A673 (cell line): ENCODE results near the gene DNAJC27. TPM values are rescaled to one million over a fixed set of nuclear protein-coding genes. Genes with fewer than 3 reads are reported as not detected.

Experiments
- BruUV-seq: library from RNA; stranded (reverse); fragments of 400-500 nt; replicated peaks from 2 replicates; lab custom pipeline; 2021; lab: Mats Ljungman, UMichigan
- CTCF ChIA-PET: fragments of 300-600 bp; sonication (Branson Sonifier 250); formaldehyde crosslinking; loops from one replicate; lab custom pipeline; 2022; ENCODE audit warnings: antibody characterized with exemption; lab: Charles Lee
- POLR2A ChIA-PET: fragments of 300-600 bp; sonication (Branson Sonifier 250); formaldehyde crosslinking; loops from one replicate; lab custom pipeline; 2022; ENCODE audit warnings: antibody characterized with exemption; ENCODE audit not compliant: low non-redundant PET; lab: Charles Lee
- DNase-seq: peaks from one replicate; pipeline ENCODE4 v3.0.0-alpha.2; 2015; ENCODE audit warnings: low spot score
- H3K27ac ChIP-seq: fragments of 200-600 bp; sonication (generic); 2 replicates; pipeline ENCODE4 v1.5.1; 2016; ENCODE audit warnings: mixed run types, low read depth, mild to moderate bottlenecking, mixed read lengths, antibody characterized with exemption, low read length; ENCODE audit not compliant: poor library complexity, severe bottlenecking
- H3K27me3 ChIP-seq: fragments of 200-600 bp; sonication (generic); replicated peaks from 2 replicates; pipeline ENCODE4 v1.6.1; 2017; ENCODE audit warnings: mixed run types, low read depth, mild to moderate bottlenecking, mixed read lengths, antibody characterized with exemption, low read length; ENCODE audit not compliant: insufficient read depth, poor library complexity
- H3K36me3 ChIP-seq: fragments of 200-600 bp; sonication (generic); 2 replicates; pipeline ENCODE4 v1.6.1; 2016; ENCODE audit warnings: mixed run types, mild to moderate bottlenecking, mixed read lengths, antibody characterized with exemption, low read length; ENCODE audit not compliant: insufficient read depth, poor library complexity, severe bottlenecking
- H3K4me1 ChIP-seq: fragments of 200-600 bp; sonication (generic); 2 replicates; pipeline ENCODE4 v1.6.1; 2017; ENCODE audit warnings: mixed run types, mild to moderate bottlenecking, mixed read lengths, antibody characterized with exemption, low read length; ENCODE audit not compliant: insufficient read depth, poor library complexity, severe bottlenecking
- H3K4me3 ChIP-seq: fragments of 200-600 bp; sonication (generic); 2 replicates; pipeline ENCODE4 v1.5.1; 2016; ENCODE audit warnings: low read depth, mixed run types, mild to moderate bottlenecking, mixed read lengths, low read length; ENCODE audit not compliant: poor library complexity, severe bottlenecking
- H3K9me3 ChIP-seq: fragments of 200-600 bp; sonication (generic); 2 replicates; pipeline ENCODE4 v1.6.1; 2016; ENCODE audit warnings: mixed run types, low read depth, mild to moderate bottlenecking, mixed read lengths, antibody characterized with exemption, low read length; ENCODE audit not compliant: poor library complexity, severe bottlenecking
- EZH2 ChIP-seq: fragments of 200-600 bp; sonication (generic); IDR thresholded peaks from 2 replicates; pipeline ENCODE4 v1.6.1; 2017; ENCODE audit warnings: borderline replicate concordance, low read depth, mild to moderate bottlenecking, mixed read lengths, antibody characterized with exemption, low read length; ENCODE audit not compliant: poor library complexity, severe bottlenecking
- intact Hi-C: fragments of 100-400 bp; cut with micrococcal nuclease; formaldehyde crosslinking; loops from one replicate; pipeline ENCODE4 v1.10.0; 2022; ENCODE audit not compliant: unreplicated experiment
- total RNA-seq: library from RNA; stranded (reverse); gene quantifications from 2 replicates; pipeline ENCODE4 v1.2.3, GENCODE V29; 2021
- TF ChIP-seq, protein P1 (sequence below): fragments of 300-800, 200-600 bp; sonication (generic); conservative IDR thresholded peaks from 2 replicates; pipeline ENCODE4 v1.5.1; 2017; ENCODE audit warnings: low read depth, mild to moderate bottlenecking, antibody characterized with exemption, low read length, moderate library complexity, mixed read lengths

The DNAJC27 gene
- total RNA-seq, 1 experiment from 2014 or later: 4.4 TPM

DNA sequence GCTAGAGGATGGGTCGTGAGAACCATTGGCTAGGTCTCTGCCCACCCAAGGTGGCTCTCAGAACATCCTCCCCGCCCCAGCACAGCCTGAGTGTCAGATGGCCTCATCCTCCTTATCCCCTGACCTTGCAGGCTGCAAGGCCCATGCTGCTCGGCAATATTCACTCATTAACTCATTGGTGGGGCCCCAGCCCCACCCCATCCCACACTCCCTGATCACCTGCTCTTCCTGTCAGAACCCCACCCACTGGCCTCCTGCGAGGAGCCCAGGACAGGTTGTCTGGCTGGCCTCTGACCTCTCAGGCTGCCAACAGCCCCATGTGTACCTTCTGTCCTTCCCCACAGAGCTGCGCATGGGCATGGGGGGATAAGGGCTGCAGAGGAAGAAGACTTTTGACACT, 57.0 kb downstream of the DNAJC27 start:
- DNase-seq: no peak
- BruUV-seq: no TSS peak
- no peaks in the 10 kb centered on the region for H3K27me3 ChIP-seq
- no peak overlapping the region for H3K27ac ChIP-seq
- H3K4me1 ChIP-seq: peaks cover 9% of the 10 kb centered on the region
- intact Hi-C loops: no loop called here
- CTCF ChIA-PET: no interaction called here
- no peaks in the 10 kb centered on the region for H3K36me3 ChIP-seq
- H3K4me3 ChIP-seq: no peak overlapping the region
- POLR2A ChIA-PET: no interaction called here
- H3K9me3 ChIP-seq: no peaks in the 10 kb centered on the region
- TF ChIP-seq EZH2: no peak
- TF ChIP-seq, protein P1, sequence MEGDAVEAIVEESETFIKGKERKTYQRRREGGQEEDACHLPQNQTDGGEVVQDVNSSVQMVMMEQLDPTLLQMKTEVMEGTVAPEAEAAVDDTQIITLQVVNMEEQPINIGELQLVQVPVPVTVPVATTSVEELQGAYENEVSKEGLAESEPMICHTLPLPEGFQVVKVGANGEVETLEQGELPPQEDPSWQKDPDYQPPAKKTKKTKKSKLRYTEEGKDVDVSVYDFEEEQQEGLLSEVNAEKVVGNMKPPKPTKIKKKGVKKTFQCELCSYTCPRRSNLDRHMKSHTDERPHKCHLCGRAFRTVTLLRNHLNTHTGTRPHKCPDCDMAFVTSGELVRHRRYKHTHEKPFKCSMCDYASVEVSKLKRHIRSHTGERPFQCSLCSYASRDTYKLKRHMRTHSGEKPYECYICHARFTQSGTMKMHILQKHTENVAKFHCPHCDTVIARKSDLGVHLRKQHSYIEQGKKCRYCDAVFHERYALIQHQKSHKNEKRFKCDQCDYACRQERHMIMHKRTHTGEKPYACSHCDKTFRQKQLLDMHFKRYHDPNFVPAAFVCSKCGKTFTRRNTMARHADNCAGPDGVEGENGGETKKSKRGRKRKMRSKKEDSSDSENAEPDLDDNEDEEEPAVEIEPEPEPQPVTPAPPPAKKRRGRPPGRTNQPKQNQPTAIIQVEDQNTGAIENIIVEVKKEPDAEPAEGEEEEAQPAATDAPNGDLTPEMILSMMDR: no peak

DNA sequence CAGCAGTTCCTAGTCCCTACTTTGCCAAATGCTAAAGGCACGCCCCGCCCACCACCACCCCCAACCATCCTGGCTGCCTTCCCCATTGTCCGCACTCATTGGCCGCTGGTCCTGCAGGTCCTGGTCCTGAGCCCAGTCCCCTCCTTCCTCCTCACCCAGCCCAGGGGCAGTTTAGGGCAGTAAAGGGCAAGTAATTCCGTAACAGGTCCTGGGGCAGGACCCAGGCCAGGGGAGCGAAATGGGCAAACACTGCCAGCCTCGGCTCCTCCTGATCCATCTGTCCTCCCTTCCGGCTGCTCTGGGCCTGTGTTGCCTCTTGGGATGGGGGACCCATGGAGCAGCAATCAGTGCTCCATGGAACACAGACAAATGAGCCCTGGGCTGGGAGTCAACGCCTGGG, 57.8 kb downstream of the DNAJC27 start:
- ChIA-PET POLR2A (no interaction called here), CTCF (no interaction called here)
- Histone ChIP-seq H3K9me3 (no peaks in the 10 kb centered on the region), H3K4me3 (no peak overlapping the region), H3K27me3 (no peaks in the 10 kb centered on the region), H3K27ac (no peak overlapping the region), H3K4me1 (peaks cover 3% of the 10 kb centered on the region), H3K36me3 (no peaks in the 10 kb centered on the region)
- BruUV-seq: no TSS peak
- TF ChIP-seq, protein P1: no peak
- no peak for TF ChIP-seq EZH2
- no peak for DNase-seq
- intact Hi-C loops: no loop called here

DNA sequence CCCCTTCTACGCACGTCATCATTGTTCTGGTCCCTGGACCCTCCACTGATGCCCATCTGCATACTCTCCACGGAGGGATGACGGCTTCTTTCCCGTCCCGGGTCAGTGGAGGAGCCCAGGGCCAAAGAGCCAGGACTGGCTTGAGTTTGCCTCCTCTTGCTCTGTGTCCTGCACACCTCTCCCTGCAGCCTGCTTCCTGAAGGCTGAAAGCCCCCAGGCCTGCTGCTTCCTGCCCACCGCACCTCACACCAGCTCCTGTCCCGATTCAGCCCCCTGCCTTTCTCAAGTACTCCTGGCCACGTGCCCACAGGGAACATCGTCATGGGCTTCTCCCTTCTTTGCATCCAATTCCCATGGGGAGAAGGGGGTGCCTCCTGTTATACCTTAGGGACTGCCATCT, 58.8 kb downstream of the DNAJC27 start:
- H3K9me3 ChIP-seq: no peaks in the 10 kb centered on the region
- H3K4me3 ChIP-seq: no peak overlapping the region
- TF ChIP-seq, protein P1: no peak
- no peak for TF ChIP-seq EZH2
- ChIA-PET POLR2A (no interaction called here), CTCF (no interaction called here)
- no TSS peak for BruUV-seq
- DNase-seq: no peak
- H3K27ac ChIP-seq: no peak overlapping the region
- intact Hi-C loops: no loop called here
- no peaks in the 10 kb centered on the region for H3K4me1 ChIP-seq
- H3K27me3 ChIP-seq: no peaks in the 10 kb centered on the region
- H3K36me3 ChIP-seq: no peaks in the 10 kb centered on the region
